Thyroid gland (tissue), 4 donors: Measurements from ENCODE around the gene LGALS12. TPM values are rescaled to one million over a fixed set of nuclear protein-coding genes. Genes with fewer than 3 reads are reported as not detected.

Experiments
- DNase-seq, 2 donors: peaks; one replicate each; pipeline ENCODE4 v3.0.0-alpha.2; 2019
- H3K27ac ChIP-seq, 3 donors: fragments of 200-600 bp; sonication (generic); 1 replicate in 2 of 3; 2 replicates in 1 of 3; pipeline ENCODE4 v1.5.1; 2016 to 2019; ENCODE audit warnings: mild to moderate bottlenecking in 1 of 3, moderate library complexity in 1 of 3
- H3K27me3 ChIP-seq: fragments of 200-600 bp; sonication (generic); one replicate; pipeline ENCODE4 v1.5.1; 2019
- H3K36me3 ChIP-seq, 2 donors: fragments of 200-600 bp; sonication (generic); one replicate each; pipeline ENCODE4 v1.5.1; 2016 to 2019
- H3K4me1 ChIP-seq, 2 donors: fragments of 200-600 bp; sonication (generic); one replicate each; pipeline ENCODE4 v1.5.1; 2017 to 2019
- H3K4me3 ChIP-seq, 3 donors: fragments of 200-600 bp; sonication (generic); replicated peaks in 1 of 3; 1 replicate in 2 of 3; 2 replicates in 1 of 3; pipeline ENCODE4 v1.5.1; 2016; ENCODE audit warnings: mild to moderate bottlenecking in 1 of 3
- H3K9me3 ChIP-seq: fragments of 200-600 bp; sonication (generic); one replicate; pipeline ENCODE4 v1.5.1; 2017
- POLR2A ChIP-seq, 2 donors: fragments of 450-650 bp; IDR thresholded peaks; one replicate each; pipeline ENCODE4 v1.6.1; 2017; ENCODE audit warnings: antibody characterized with exemption in 2 of 2, mild to moderate bottlenecking in 2 of 2, moderate library complexity in 1 of 2
- WGBS, 2 donors: methylation state at CpG; one replicate each; pipeline ENCODE4 v1.1.5; 2017; 5-methylcytosine and 5-hydroxymethylcytosine counted together
- intact Hi-C: fragments of 100-400 bp; cut with DNase I; formaldehyde crosslinking; loops from one replicate; pipeline ENCODE4 v1.15.1; 2023
- total RNA-seq, 4 donors: library from RNA; depleted of rRNA; stranded (reverse); fragments of >200 nt; gene quantifications; one replicate each; pipeline ENCODE4 v1.2.3, GENCODE V29; 2016
- TF ChIP-seq, protein P1 (sequence below), 6 experiments: fragments of 200-600 bp in 3 of 6; fragments of 450-650 bp in 3 of 6; sonication (generic) in 3 of 6; IDR thresholded peaks; one replicate each; pipeline ENCODE4 v1.5.1; 2016 to 2019; ENCODE audit warnings: antibody characterized with exemption in 6 of 6, mild to moderate bottlenecking in 2 of 6, inconsistent platforms in 1 of 6, moderate library complexity in 1 of 6

Gene LGALS12
- total RNA-seq, 4 donors from 2014 or later = 0.94 TPM; not detected in 3

DNA sequence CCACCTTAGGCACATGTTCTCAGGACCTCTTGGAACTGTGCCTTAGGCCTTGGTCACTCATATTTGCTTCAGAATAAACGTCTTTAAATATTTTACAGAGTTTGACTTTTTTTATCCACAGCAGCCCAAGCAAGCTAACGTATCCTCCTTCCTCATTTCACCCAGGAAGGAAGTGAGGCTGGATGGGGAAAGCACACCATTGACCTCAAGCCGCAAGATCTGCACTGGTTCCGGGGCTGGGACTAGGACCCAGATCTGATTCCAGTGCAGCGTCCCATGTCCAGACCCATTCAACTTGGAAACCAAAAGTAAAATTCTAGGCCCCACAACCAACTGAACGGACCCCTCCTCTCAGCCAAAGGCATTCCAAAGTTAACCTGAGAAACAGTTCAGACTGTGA is 2.4 kb upstream of the LGALS12 start:
- no peaks in the 10 kb centered on the region for H3K36me3 ChIP-seq
- no peak for DNase-seq
- H3K27ac ChIP-seq = no peak overlapping the region
- H3K9me3 ChIP-seq = no peaks in the 10 kb centered on the region
- no peak overlapping the region for H3K4me3 ChIP-seq
- WGBS, 2 donors = 79 to 84% methylated on average over 6 of the region's 6 CpGs
- no peaks in the 10 kb centered on the region for H3K27me3 ChIP-seq
- H3K4me1 ChIP-seq = peaks cover 0 to 7% of the 10 kb centered on the region in 2 donors
- no peak for TF ChIP-seq POLR2A (IDR thresholded peaks at IDR 0.05)
- TF ChIP-seq, protein P1, sequence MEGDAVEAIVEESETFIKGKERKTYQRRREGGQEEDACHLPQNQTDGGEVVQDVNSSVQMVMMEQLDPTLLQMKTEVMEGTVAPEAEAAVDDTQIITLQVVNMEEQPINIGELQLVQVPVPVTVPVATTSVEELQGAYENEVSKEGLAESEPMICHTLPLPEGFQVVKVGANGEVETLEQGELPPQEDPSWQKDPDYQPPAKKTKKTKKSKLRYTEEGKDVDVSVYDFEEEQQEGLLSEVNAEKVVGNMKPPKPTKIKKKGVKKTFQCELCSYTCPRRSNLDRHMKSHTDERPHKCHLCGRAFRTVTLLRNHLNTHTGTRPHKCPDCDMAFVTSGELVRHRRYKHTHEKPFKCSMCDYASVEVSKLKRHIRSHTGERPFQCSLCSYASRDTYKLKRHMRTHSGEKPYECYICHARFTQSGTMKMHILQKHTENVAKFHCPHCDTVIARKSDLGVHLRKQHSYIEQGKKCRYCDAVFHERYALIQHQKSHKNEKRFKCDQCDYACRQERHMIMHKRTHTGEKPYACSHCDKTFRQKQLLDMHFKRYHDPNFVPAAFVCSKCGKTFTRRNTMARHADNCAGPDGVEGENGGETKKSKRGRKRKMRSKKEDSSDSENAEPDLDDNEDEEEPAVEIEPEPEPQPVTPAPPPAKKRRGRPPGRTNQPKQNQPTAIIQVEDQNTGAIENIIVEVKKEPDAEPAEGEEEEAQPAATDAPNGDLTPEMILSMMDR (IDR thresholded peaks at IDR 0.05) = no peak
- intact Hi-C loops = no loop called here

DNA sequence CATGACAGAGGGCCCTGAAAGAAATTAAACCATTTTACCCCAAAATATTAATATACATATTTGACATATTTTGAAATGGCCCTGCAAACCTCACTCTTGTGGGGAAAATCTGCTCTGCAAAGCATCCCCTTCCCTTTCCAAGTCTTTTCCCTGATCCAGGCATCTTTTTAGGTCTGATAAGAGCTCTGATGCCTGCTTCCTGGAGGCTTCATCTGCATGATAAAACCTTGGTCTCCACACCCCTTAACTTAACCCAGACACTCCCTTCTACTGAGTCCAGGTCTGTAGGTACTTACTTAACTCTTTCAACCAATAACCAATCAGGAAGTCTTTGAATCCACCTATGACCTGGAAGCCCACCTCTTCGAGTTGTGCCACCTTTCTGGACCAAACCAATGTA is 1.8 kb upstream of the LGALS12 start:
- DNase-seq = no peak
- intact Hi-C loops = no loop called here

DNA sequence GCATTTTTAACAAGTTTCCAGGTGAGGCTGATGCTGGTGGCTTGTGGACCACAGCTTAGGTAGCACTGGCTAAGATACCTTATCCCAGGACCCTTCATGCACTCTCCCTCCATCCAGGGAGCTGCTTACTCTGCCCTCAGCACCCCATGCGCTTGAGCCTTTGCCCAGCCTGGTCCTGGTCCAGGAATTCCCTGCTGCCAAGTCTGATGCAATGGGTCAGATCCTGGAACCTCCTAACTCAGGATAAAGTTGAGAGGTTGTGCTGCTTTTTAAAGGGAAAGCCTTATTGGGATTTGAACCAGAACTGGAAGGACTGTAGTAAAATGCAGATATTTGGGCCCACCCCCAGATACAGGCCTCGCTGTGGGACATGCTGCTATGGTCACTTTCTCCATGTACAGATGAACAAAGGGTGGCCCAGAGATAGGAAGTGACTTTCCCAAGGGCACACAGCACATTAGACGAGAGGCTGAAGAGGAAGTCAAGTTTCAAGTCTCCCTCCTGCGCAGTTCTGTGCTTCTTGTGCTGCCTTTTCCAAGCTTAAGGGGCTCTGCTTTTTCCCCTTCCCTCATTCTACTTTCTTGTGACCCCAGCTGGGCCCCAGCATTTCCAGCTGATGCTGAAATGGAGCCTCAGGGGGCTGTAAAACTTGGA is 824 bp upstream of the LGALS12 start:
- H3K36me3 ChIP-seq = no peaks in the 10 kb centered on the region
- H3K9me3 ChIP-seq = no peaks in the 10 kb centered on the region
- no peak overlapping the region for H3K27ac ChIP-seq
- TF ChIP-seq POLR2A (IDR thresholded peaks at IDR 0.05) = no peak
- TF ChIP-seq, protein P1 (IDR thresholded peaks at IDR 0.05) = no peak
- DNase-seq = peak; percentile 38 to 55
- no peaks in the 10 kb centered on the region for H3K27me3 ChIP-seq
- no peak overlapping the region for H3K4me3 ChIP-seq
- intact Hi-C loops = no loop called here
- peaks cover 0 to 8% of the 10 kb centered on the region in 2 donors for H3K4me1 ChIP-seq
- 66 to 73% methylated on average over 4 of the region's 4 CpGs for WGBS, 2 donors

More for the DNA sequence above, 1.8 kb upstream of the LGALS12 start:
- Histone ChIP-seq H3K27me3 (no peaks in the 10 kb centered on the region), H3K4me1 (peaks cover 0 to 7% of the 10 kb centered on the region in 2 donors), H3K36me3 (no peaks in the 10 kb centered on the region), H3K4me3 (no peak overlapping the region), H3K27ac (no peak overlapping the region), H3K9me3 (no peaks in the 10 kb centered on the region)
- 87 to 92% methylated on average over 1 of the region's 1 CpG for WGBS, 2 donors
- TF ChIP-seq, protein P1 (IDR thresholded peaks at IDR 0.05) = no peak
- no peak for TF ChIP-seq POLR2A (IDR thresholded peaks at IDR 0.05)

DNA sequence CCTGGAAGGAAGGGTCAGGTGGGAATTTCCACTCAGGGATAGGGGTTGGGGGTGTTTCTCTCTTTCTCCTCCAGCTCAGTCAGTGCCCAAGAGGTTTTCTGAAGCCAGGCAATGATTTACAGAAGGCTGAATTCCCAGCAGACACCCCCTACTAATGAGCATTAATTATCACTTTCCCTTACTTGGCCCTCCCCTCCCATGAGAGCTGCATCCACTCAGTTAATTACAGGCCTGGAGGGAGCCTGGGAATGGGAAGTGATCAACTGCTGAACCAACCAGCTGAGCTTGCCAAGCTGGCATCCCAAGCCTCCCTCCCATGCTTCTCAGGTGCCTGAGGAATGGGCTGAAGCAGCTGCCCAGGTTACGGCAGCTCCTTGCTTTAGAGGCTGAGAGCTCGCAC is 992 bp downstream of the LGALS12 start:
- intact Hi-C loops = no loop called here
- H3K27me3 ChIP-seq = no peaks in the 10 kb centered on the region
- 96 to 100% methylated on average over 2 of the region's 2 CpGs for WGBS, 2 donors
- TF ChIP-seq, protein P1 (IDR thresholded peaks at IDR 0.05) = no peak
- TF ChIP-seq POLR2A (IDR thresholded peaks at IDR 0.05) = no peak
- H3K9me3 ChIP-seq = no peaks in the 10 kb centered on the region
- no peak for DNase-seq
- peaks cover 0 to 15% of the 10 kb centered on the region in 2 donors for H3K4me1 ChIP-seq
- no peaks in the 10 kb centered on the region for H3K36me3 ChIP-seq
- no peak overlapping the region for H3K4me3 ChIP-seq
- H3K27ac ChIP-seq = no peak overlapping the region

DNA sequence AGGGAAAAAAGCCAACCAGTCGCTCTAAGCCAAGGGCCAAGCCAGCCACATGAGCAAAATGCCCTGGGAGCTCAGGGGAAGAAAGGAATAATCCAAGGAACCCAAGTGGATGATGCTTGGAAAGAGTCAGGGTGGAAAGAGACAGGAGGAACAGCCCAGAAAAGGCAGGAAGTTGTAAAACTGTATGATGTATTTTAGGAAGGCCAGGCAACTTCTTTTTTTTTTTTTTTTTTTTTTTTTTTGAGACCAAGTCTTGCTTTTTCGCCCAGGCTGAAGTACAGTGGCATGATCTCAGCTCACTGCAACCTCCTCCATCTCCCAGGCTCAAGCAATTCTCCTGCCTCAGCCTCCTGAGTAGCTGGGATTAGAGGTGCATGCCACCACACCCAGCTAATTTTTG is 1.6 kb downstream of the LGALS12 start:
- WGBS, 2 donors = 89 to 95% methylated on average over 2 of the region's 2 CpGs
- Histone ChIP-seq H3K36me3 (no peaks in the 10 kb centered on the region), H3K27me3 (no peaks in the 10 kb centered on the region), H3K27ac (no peak overlapping the region), H3K4me1 (peaks cover 0 to 15% of the 10 kb centered on the region in 2 donors), H3K4me3 (no peak overlapping the region), H3K9me3 (no peaks in the 10 kb centered on the region)
- intact Hi-C loops = no loop called here
- DNase-seq = no peak
- TF ChIP-seq, protein P1 (IDR thresholded peaks at IDR 0.05) = no peak
- no peak for TF ChIP-seq POLR2A (IDR thresholded peaks at IDR 0.05)
